ENCODE measurements around the gene SMAD7. TPM values are rescaled to one million over a fixed set of nuclear protein-coding genes. Genes with fewer than 3 reads are reported as not detected.

SMAD7 gene
- total and polyA plus RNA-seq, 2 donors (not counting 1 experiment from before 2014, with no cell fraction given), result 6.1 to 16.3 TPM

DNA sequence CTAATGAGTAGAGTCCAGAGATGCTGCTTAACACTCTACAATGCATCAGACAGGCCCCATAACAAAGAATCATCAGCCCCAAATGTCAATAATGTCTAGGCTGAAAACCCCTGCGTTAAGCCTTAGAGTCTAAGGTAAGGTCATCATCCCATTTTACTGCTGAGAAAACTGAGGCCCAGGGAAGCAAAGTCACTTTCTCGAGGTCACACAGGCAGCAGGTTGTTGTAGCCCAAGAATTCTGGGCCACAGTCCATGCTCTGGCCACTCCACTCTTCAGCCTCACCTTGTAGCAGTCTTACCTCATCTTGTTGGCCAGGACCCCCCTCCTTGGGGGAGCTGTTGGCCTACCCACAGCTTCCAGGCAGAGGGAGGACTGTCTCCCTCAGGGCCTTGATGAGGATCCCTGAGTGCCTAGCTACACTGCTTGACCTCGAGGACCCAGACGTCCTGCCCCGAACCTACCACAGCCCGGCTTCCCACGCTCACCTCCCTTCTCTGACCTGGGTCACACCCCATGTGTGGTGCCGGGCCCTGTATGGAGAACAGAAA lies 54.4 kb downstream of the SMAD7 start:
- Histone ChIP-seq H3K4me3 (replicated peaks in 1 of 4; ENCODE audit: control extremely low read depth in 1 of 4, insufficient read depth in 1 of 4, low read depth in 3 of 4, low read length in 4 of 4) (no peak overlapping the region), H3K4me2 (ENCODE audit: extremely low read depth, insufficient read depth, low read length) (no peak overlapping the region), H3K4me1 (ENCODE audit: control insufficient read depth, extremely low read depth, insufficient read depth, low read length) (peaks cover 9% of the 10 kb centered on the region), H3K79me2 (ENCODE audit: control insufficient read depth, insufficient read depth, low read length) (no peaks in the 10 kb centered on the region), H3K9ac (ENCODE audit: insufficient read depth, low read length) (no peak overlapping the region), H3K9me3 (ENCODE audit: control insufficient read depth, insufficient read depth, low read depth, low read length) (no peaks in the 10 kb centered on the region), H3K36me3 (ENCODE audit: control insufficient read depth, insufficient read depth, low read length) (no peaks in the 10 kb centered on the region), H3K27ac (ENCODE audit: insufficient read depth, low read length) (no peak overlapping the region), H4K20me1 (ENCODE audit: control insufficient read depth, extremely low read depth, insufficient read depth, low read length) (no peaks in the 10 kb centered on the region), H2AFZ (ENCODE audit: low read length) (no peak overlapping the region), H3K27me3 (ENCODE audit: control insufficient read depth, insufficient read depth, low read length) (no peaks in the 10 kb centered on the region)
- TF ChIP-seq EZH2 (IDR thresholded peaks at IDR 0.05; ENCODE audit: low read length, missing control alignments) (no peak), CTCF (conservative IDR thresholded peaks at IDR 0.05 in 1 of 2, IDR thresholded peaks at IDR 0.05 in 1 of 2; ENCODE audit: low read depth in 1 of 2, low read length in 2 of 2) (no peak)
- no peak for DNase-seq (ENCODE audit: low read depth in 2 of 2)

- Histone ChIP-seq H3K4me2 (ENCODE audit: extremely low read depth, insufficient read depth, low read length) (no peak overlapping the region), H4K20me1 (ENCODE audit: control insufficient read depth, extremely low read depth, insufficient read depth, low read length) (no peaks in the 10 kb centered on the region), H3K9me3 (ENCODE audit: control insufficient read depth, insufficient read depth, low read depth, low read length) (no peaks in the 10 kb centered on the region), H3K4me3 (replicated peaks in 1 of 4; ENCODE audit: control extremely low read depth in 1 of 4, insufficient read depth in 1 of 4, low read depth in 3 of 4, low read length in 4 of 4) (no peak overlapping the region), H3K27ac (ENCODE audit: insufficient read depth, low read length) (no peak overlapping the region), H3K9ac (ENCODE audit: insufficient read depth, low read length) (no peak overlapping the region), H3K27me3 (ENCODE audit: control insufficient read depth, insufficient read depth, low read length) (no peaks in the 10 kb centered on the region), H2AFZ (ENCODE audit: low read length) (no peak overlapping the region), H3K79me2 (ENCODE audit: control insufficient read depth, insufficient read depth, low read length) (no peaks in the 10 kb centered on the region), H3K4me1 (ENCODE audit: control insufficient read depth, extremely low read depth, insufficient read depth, low read length) (peaks cover 9% of the 10 kb centered on the region), H3K36me3 (ENCODE audit: control insufficient read depth, insufficient read depth, low read length) (no peaks in the 10 kb centered on the region)
- TF ChIP-seq EZH2 (IDR thresholded peaks at IDR 0.05; ENCODE audit: low read length, missing control alignments) (no peak), CTCF (conservative IDR thresholded peaks at IDR 0.05 in 1 of 2, IDR thresholded peaks at IDR 0.05 in 1 of 2; ENCODE audit: low read depth in 1 of 2, low read length in 2 of 2) (no peak)
- no peak for DNase-seq (ENCODE audit: low read depth in 2 of 2)
These were observed 55.9 kb downstream of the SMAD7 start for GRCh38 chr18:48894799-48895346.

- H3K9me3 ChIP-seq (ENCODE audit: control insufficient read depth, insufficient read depth, low read depth, low read length), result no peaks in the 10 kb centered on the region
- no peak overlapping the region for H3K4me2 ChIP-seq (ENCODE audit: extremely low read depth, insufficient read depth, low read length)
- no peak overlapping the region for H3K4me3 ChIP-seq (replicated peaks in 1 of 4; ENCODE audit: control extremely low read depth in 1 of 4, insufficient read depth in 1 of 4, low read depth in 3 of 4, low read length in 4 of 4)
- no peaks in the 10 kb centered on the region for H3K36me3 ChIP-seq (ENCODE audit: control insufficient read depth, insufficient read depth, low read length)
- no peaks in the 10 kb centered on the region for H3K27me3 ChIP-seq (ENCODE audit: control insufficient read depth, insufficient read depth, low read length)
- no peak overlapping the region for H2AFZ ChIP-seq (ENCODE audit: low read length)
- no peak for DNase-seq (ENCODE audit: low read depth in 2 of 2)
- H4K20me1 ChIP-seq (ENCODE audit: control insufficient read depth, extremely low read depth, insufficient read depth, low read length), result no peaks in the 10 kb centered on the region
- peaks cover 15% of the 10 kb centered on the region for H3K4me1 ChIP-seq (ENCODE audit: control insufficient read depth, extremely low read depth, insufficient read depth, low read length)
- no peaks in the 10 kb centered on the region for H3K79me2 ChIP-seq (ENCODE audit: control insufficient read depth, insufficient read depth, low read length)
- no peak overlapping the region for H3K9ac ChIP-seq (ENCODE audit: insufficient read depth, low read length)
- H3K27ac ChIP-seq (ENCODE audit: insufficient read depth, low read length), result no peak overlapping the region
- TF ChIP-seq EZH2 (IDR thresholded peaks at IDR 0.05; ENCODE audit: low read length, missing control alignments) (no peak), CTCF (conservative IDR thresholded peaks at IDR 0.05 in 1 of 2, IDR thresholded peaks at IDR 0.05 in 1 of 2; ENCODE audit: low read depth in 1 of 2, low read length in 2 of 2) (no peak)
These were observed 56.9 kb downstream of the SMAD7 start for GRCh38 chr18:48893608-48894600.

All from fibroblast of lung (primary cell).